Thoracic aorta (tissue), 2 donors: ENCODE data around the gene RACGAP1. TPM values are rescaled to one million over a fixed set of nuclear protein-coding genes. Genes with fewer than 3 reads are reported as not detected.

Experiments used
- ATAC-seq: fragments of 150-250 bp; one replicate; pipeline ENCODE4 v1.8.0; 2017; ENCODE audit warnings: low read depth; ENCODE audit not compliant: insufficient number of reproducible peaks, low FRiP score
- DNase-seq: peaks from one replicate; pipeline ENCODE4 v3.0.0-alpha.2; 2020; ENCODE audit warnings: low spot score
- H3K27ac ChIP-seq, 2 donors: fragments of 200-600 bp; sonication (generic); 1 replicate in 1 of 2; 2 replicates in 1 of 2; pipeline ENCODE4 v1.5.1; 2016; ENCODE audit warnings: mild to moderate bottlenecking in 2 of 2, moderate library complexity in 2 of 2
- H3K27me3 ChIP-seq: fragments of 200-600 bp; sonication (generic); replicated peaks from 2 replicates; pipeline ENCODE4 v1.6.0; 2016; ENCODE audit warnings: mild to moderate bottlenecking; ENCODE audit not compliant: insufficient read depth
- H3K36me3 ChIP-seq: fragments of 200-600 bp; sonication (generic); one replicate; pipeline ENCODE4 v1.5.1; 2016
- H3K4me1 ChIP-seq, 2 donors: fragments of 200-600 bp; sonication (generic); 1 replicate in 1 of 2; 2 replicates in 1 of 2; pipeline versions ENCODE4 v1.5.1 to v1.6.0; 2016; ENCODE audit warnings: low read depth in 2 of 2, mild to moderate bottlenecking in 1 of 2; ENCODE audit not compliant: control insufficient read depth in 1 of 2
- H3K4me3 ChIP-seq: fragments of 200-600 bp; sonication (generic); 2 replicates; pipeline ENCODE4 v1.5.1; 2016; ENCODE audit warnings: mild to moderate bottlenecking
- H3K9me3 ChIP-seq: fragments of 200-600 bp; sonication (generic); 2 replicates; pipeline ENCODE4 v1.5.1; 2016
- CTCF ChIP-seq: fragments of 200-600 bp; sonication (generic); IDR thresholded peaks from one replicate; pipeline ENCODE4 v1.5.1; 2019; ENCODE audit warnings: antibody characterized with exemption
- total RNA-seq, 2 donors: library from RNA; depleted of rRNA; stranded (reverse); fragments of >200 nt; gene quantifications; one replicate each; pipeline versions ENCODE4 v1.1.0 to v1.2.3, GENCODE V29; 2016

RACGAP1 gene
- total RNA-seq, 2 donors from 2014 or later = 3.0 to 4.8 TPM

- DNase-seq (no peak), ATAC-seq (no peak)
- H3K27ac ChIP-seq = peak overlapping the region; percentile 4 to 5
These were observed 50.0 kb downstream of the RACGAP1 start for GRCh38 chr12:49975318-49975761.

GRCh38 chr12:49974677-49975317, 50.5 kb downstream of the RACGAP1 start:
- ATAC-seq (peak; percentile 20), DNase-seq (no peak)
- H3K27ac ChIP-seq = peak overlapping the region; percentile 4 to 5
- H3K4me3 ChIP-seq = peak overlapping the region; percentile 47
- no peak for TF ChIP-seq CTCF
- H3K4me1 ChIP-seq = peaks cover 9 to 24% of the 10 kb centered on the region in 2 donors
- no peaks in the 10 kb centered on the region for H3K27me3 ChIP-seq
- no peaks in the 10 kb centered on the region for H3K36me3 ChIP-seq
- H3K9me3 ChIP-seq = no peaks in the 10 kb centered on the region

More at GRCh38 chr12:49975318-49975761, 50.0 kb downstream of the RACGAP1 start:
- H3K4me3 ChIP-seq = peak overlapping the region; percentile 47
- no peaks in the 10 kb centered on the region for H3K9me3 ChIP-seq
- no peak for TF ChIP-seq CTCF
- H3K27me3 ChIP-seq = no peaks in the 10 kb centered on the region
- H3K36me3 ChIP-seq = no peaks in the 10 kb centered on the region
- H3K4me1 ChIP-seq = peaks cover 9 to 24% of the 10 kb centered on the region in 2 donors

- no peak for DNase-seq
These were observed 51.0 kb downstream of the RACGAP1 start for GRCh38 chr12:49974231-49974675.

GRCh38 chr12:49973361-49973830, 51.9 kb downstream of the RACGAP1 start:
- TF ChIP-seq CTCF = no peak
- Histone ChIP-seq H3K27ac (no peak overlapping the region), H3K36me3 (no peaks in the 10 kb centered on the region), H3K4me1 (peaks cover 9 to 24% of the 10 kb centered on the region in 2 donors), H3K9me3 (no peaks in the 10 kb centered on the region), H3K4me3 (no peak overlapping the region), H3K27me3 (no peaks in the 10 kb centered on the region)
- ATAC-seq (no peak), DNase-seq (no peak)

More at GRCh38 chr12:49974231-49974675, 51.0 kb downstream of the RACGAP1 start:
- Histone ChIP-seq H3K27ac (peak overlapping the region; percentile 4 to 5), H3K4me1 (peaks cover 9 to 24% of the 10 kb centered on the region in 2 donors), H3K9me3 (no peaks in the 10 kb centered on the region), H3K36me3 (no peaks in the 10 kb centered on the region), H3K27me3 (no peaks in the 10 kb centered on the region), H3K4me3 (peak overlapping the region; percentile 47)
- ATAC-seq = no peak
- TF ChIP-seq CTCF = peak; percentile 40

- no peaks in the 10 kb centered on the region for H3K27me3 ChIP-seq
- H3K36me3 ChIP-seq = no peaks in the 10 kb centered on the region
- H3K4me3 ChIP-seq = no peak within 1 kb of the TSS
- no peak within 1 kb of the TSS for H3K27ac ChIP-seq
- no peaks in the 10 kb centered on the region for H3K9me3 ChIP-seq
- peaks cover 9 to 26% of the 10 kb centered on the region in 2 donors for H3K4me1 ChIP-seq
- DNase-seq = no peak
- ATAC-seq = no peak
- no peak for TF ChIP-seq CTCF
These were observed 52.5 kb downstream of the RACGAP1 start, which contains the start of gene AQP6 for GRCh38 chr12:49972641-49973360. TSS of gene AQP6 (plus strand) at chr12:49972947. CDS start at chr12:49973174, 227 bp downstream.
